Body of pancreas (tissue), 4 donors: ENCODE data around the gene DPY19L3. TPM values are rescaled to one million over a fixed set of nuclear protein-coding genes. Genes with fewer than 3 reads are reported as not detected.
"Not testable (repeated sequence)": the region's sequence is repeated elsewhere in the genome, so short reads cannot be mapped to it uniquely, and the experiment has no call there.

Source experiments
- ATAC-seq: fragments of 150-250 bp; one replicate; pipeline ENCODE4 v1.9.1; 2016
- DNase-seq, 4 donors: peaks; one replicate each; pipeline ENCODE4 v3.0.0-alpha.2; 2019
- H3K27ac ChIP-seq, 4 donors: fragments of 200-600 bp; sonication (generic); 1 replicate in 3 of 4; 2 replicates in 1 of 4; pipeline versions ENCODE4 v1.5.1 to v1.6.1; 2016 to 2019; ENCODE audit warnings: mild to moderate bottlenecking in 1 of 4, mixed read lengths in 1 of 4, moderate library complexity in 1 of 4
- H3K27me3 ChIP-seq, 2 donors: fragments of 200-600 bp; sonication (generic); one replicate each; pipeline ENCODE4 v1.6.0; 2016; ENCODE audit warnings: mild to moderate bottlenecking in 1 of 2
- H3K36me3 ChIP-seq, 2 donors: fragments of 200-600 bp; sonication (generic); replicated peaks in 1 of 2; 2 replicates each; pipeline ENCODE4 v1.5.1; 2016; ENCODE audit warnings: low read depth in 2 of 2; ENCODE audit not compliant: insufficient read depth in 1 of 2
- H3K4me1 ChIP-seq: fragments of 200-600 bp; sonication (generic); one replicate; pipeline ENCODE4 v1.6.0; 2016
- H3K4me3 ChIP-seq, 2 donors: fragments of 200-600 bp; sonication (generic); 1 replicate in 1 of 2; 2 replicates in 1 of 2; pipeline ENCODE4 v1.5.1; 2016 to 2019
- H3K9me3 ChIP-seq, 3 donors: fragments of 200-600 bp; sonication (generic); 1 replicate in 2 of 3; 2 replicates in 1 of 3; pipeline ENCODE4 v1.5.1; 2016
- CTCF ChIP-seq, 7 experiments: fragments of 450-650 bp in 4 of 7; fragments of 200-600 bp in 3 of 7; sonication (generic) in 3 of 7; IDR thresholded peaks; one replicate each; pipeline ENCODE4 v1.5.1; 2016 to 2019; ENCODE audit warnings: antibody characterized with exemption in 7 of 7
- POLR2A ChIP-seq, 3 donors: fragments of 450-650 bp; IDR thresholded peaks; one replicate each; pipeline ENCODE4 v1.6.1; 2016; ENCODE audit warnings: antibody characterized with exemption in 3 of 3, mild to moderate bottlenecking in 2 of 3
- WGBS, 2 donors: methylation state at CpG; one replicate each; pipeline ENCODE4 v1.1.5; 2017; 5-methylcytosine and 5-hydroxymethylcytosine counted together
- intact Hi-C: fragments of 100-400 bp; cut with DNase I; formaldehyde crosslinking; loops from one replicate; pipeline ENCODE4 v1.15.1; 2023
- total RNA-seq, 2 donors: library from RNA; depleted of rRNA; stranded (reverse); fragments of >200 nt; gene quantifications; one replicate each; pipeline ENCODE4 v1.1.0, GENCODE V29; 2016

Gene DPY19L3
- total RNA-seq, 2 donors from 2014 or later, result 14.3 to 24.4 TPM

GRCh38 chr19:32436692-32437091 is 31.1 kb downstream of the DPY19L3 start:
- 89 to 93% methylated on average over 6 of the region's 6 CpGs for WGBS, 2 donors
- intact Hi-C loops, result no loop called here
- no peak for TF ChIP-seq POLR2A (IDR thresholded peaks at IDR 0.05)
- TF ChIP-seq CTCF (IDR thresholded peaks at IDR 0.05), result no peak
- H3K36me3 ChIP-seq, result peaks cover 0 to 4% of the 10 kb centered on the region in 2 donors
- H3K4me3 ChIP-seq, result no peak overlapping the region
- no peak for DNase-seq
- no peaks in the 10 kb centered on the region for H3K9me3 ChIP-seq
- no peak for ATAC-seq
- no peak overlapping the region for H3K27ac ChIP-seq
- no peaks in the 10 kb centered on the region for H3K27me3 ChIP-seq
- no peaks in the 10 kb centered on the region for H3K4me1 ChIP-seq

GRCh38 chr19:32437096-32437495 is 31.5 kb downstream of the DPY19L3 start:
- Histone ChIP-seq H3K4me3 (no peak overlapping the region), H3K36me3 (peaks cover 0 to 5% of the 10 kb centered on the region in 2 donors), H3K27me3 (no peaks in the 10 kb centered on the region), H3K27ac (no peak overlapping the region), H3K4me1 (no peaks in the 10 kb centered on the region), H3K9me3 (no peaks in the 10 kb centered on the region)
- ATAC-seq, result no peak
- intact Hi-C loops, result no loop called here
- TF ChIP-seq POLR2A (IDR thresholded peaks at IDR 0.05), result no peak
- no peak for TF ChIP-seq CTCF (IDR thresholded peaks at IDR 0.05)
- no peak for DNase-seq
- whole genome bisulfite sequencing, 2 donors, result 92 to 95% methylated on average over 1 of the region's 1 CpG

DNA sequence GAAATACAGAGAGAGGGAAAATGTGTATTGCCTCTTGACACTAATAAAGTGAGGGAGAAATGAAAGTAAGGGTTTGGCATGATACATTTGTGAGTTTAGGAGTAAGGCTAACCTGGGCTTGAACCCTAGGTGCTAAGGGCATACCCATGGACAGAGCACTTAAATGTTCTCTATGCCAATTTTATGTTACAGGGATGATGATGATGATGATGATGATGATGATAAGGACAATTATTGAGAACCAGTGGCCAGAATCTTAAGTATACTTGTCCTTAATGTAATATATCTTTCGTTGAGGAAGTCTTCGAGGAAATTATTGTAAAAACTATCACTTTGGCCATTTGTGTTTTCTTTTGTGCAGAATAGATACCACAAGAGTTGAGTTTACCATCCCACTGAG is 33.2 kb downstream of the DPY19L3 start:
- DNase-seq, result no peak
- 84 to 91% methylated on average over 2 of the region's 2 CpGs for WGBS, 2 donors

DNA sequence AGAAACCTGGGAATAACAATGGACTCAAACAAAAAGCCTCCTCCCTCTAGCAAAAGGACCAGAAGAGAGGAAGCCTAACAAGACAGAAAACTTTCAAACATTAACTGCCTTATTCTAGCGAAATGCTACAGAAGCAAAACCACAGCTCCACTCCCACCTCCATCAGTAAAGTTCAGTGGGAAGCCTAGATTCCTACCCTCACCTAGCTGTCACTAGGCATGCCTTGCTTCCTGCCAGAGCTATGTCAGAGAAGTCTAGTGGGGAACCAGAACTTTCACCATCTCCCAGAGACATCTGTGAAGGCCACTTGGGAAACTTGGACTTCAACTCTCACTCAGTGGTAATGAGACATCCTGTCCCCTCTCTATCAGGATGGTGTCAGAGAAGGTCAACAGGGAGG is 37.1 kb downstream of the DPY19L3 start:
- TF ChIP-seq POLR2A (IDR thresholded peaks at IDR 0.05), result no peak
- TF ChIP-seq CTCF (IDR thresholded peaks at IDR 0.05), result no peak
- DNase-seq, result no peak
- H3K27ac ChIP-seq, result no peak overlapping the region
- no peaks in the 10 kb centered on the region for H3K4me1 ChIP-seq
- H3K27me3 ChIP-seq, result no peaks in the 10 kb centered on the region
- intact Hi-C loops, result no loop called here
- 95 to 100% methylated on average over 1 of the region's 1 CpG for WGBS, 2 donors
- no peak for ATAC-seq
- H3K36me3 ChIP-seq, result peaks cover 0 to 7% of the 10 kb centered on the region in 2 donors
- H3K4me3 ChIP-seq, result no peak overlapping the region
- no peaks in the 10 kb centered on the region for H3K9me3 ChIP-seq

More for the DNA sequence above, 33.2 kb downstream of the DPY19L3 start:
- H3K36me3 ChIP-seq, result peaks cover 0 to 7% of the 10 kb centered on the region in 2 donors
- TF ChIP-seq CTCF (IDR thresholded peaks at IDR 0.05) (no peak), POLR2A (IDR thresholded peaks at IDR 0.05) (no peak)
- intact Hi-C loops, result no loop called here
- H3K4me1 ChIP-seq, result no peaks in the 10 kb centered on the region
- H3K27ac ChIP-seq, result no peak overlapping the region
- H3K4me3 ChIP-seq, result no peak overlapping the region
- H3K9me3 ChIP-seq, result no peaks in the 10 kb centered on the region
- no peaks in the 10 kb centered on the region for H3K27me3 ChIP-seq
- ATAC-seq, result no peak

GRCh38 chr19:32447534-32447933 is 42.0 kb downstream of the DPY19L3 start:
- ATAC-seq, H3K27me3 ChIP-seq, H3K4me1 ChIP-seq, DNase-seq, H3K4me3 ChIP-seq, H3K9me3 ChIP-seq, intact Hi-C loops, H3K36me3 ChIP-seq, H3K27ac ChIP-seq: not testable (repeated sequence)
- 96 to 97% methylated on average over 5 of the region's 5 CpGs for WGBS, 2 donors
